HepG2 (cell line): ENCODE measurements around the gene NLRX1. TPM values are rescaled to one million over a fixed set of nuclear protein-coding genes. Genes with fewer than 3 reads are reported as not detected.

Source experiments
- DPF2 ChIP-seq: sonication (generic); formaldehyde crosslinking; IDR thresholded peaks from 2 replicates; pipeline ENCODE4 v1.4.0; 2020; ENCODE audit warnings: mild to moderate bottlenecking, low read depth, missing genetic modification reagents, borderline replicate concordance
- ERF ChIP-seq: IDR thresholded peaks from 2 replicates; pipeline ENCODE4 v1.6.1; 2018; ENCODE audit warnings: missing biosample characterization, missing genetic modification reagents
- FOSL2 ChIP-seq: sonication (generic); formaldehyde crosslinking; IDR thresholded peaks from 2 replicates; pipeline ENCODE4 v1.4.0; 2020; ENCODE audit warnings: missing genetic modification reagents
- HOXD1 ChIP-seq: sonication (generic); formaldehyde crosslinking; IDR thresholded peaks from 2 replicates; pipeline ENCODE4 v1.5.0; 2020; ENCODE audit warnings: missing genetic modification reagents
- KDM5B ChIP-seq: sonication (generic); formaldehyde crosslinking; IDR thresholded peaks from 2 replicates; pipeline ENCODE4 v1.4.0; 2020; ENCODE audit warnings: missing genetic modification reagents, mild to moderate bottlenecking, borderline replicate concordance
- MAFK ChIP-seq, 2 experiments: IDR thresholded peaks in 1 of 2; conservative IDR thresholded peaks in 1 of 2; 2 replicates each; pipeline ENCODE4 v1.6.1; 2011; ENCODE audit warnings: improper control_type of control experiment in 2 of 2, low read length in 2 of 2
- NFIC ChIP-seq: IDR thresholded peaks from 2 replicates; pipeline ENCODE4 v1.6.1; 2012; ENCODE audit warnings: mild to moderate bottlenecking, low read length, inconsistent platforms
- RBM22 ChIP-seq: fragments of 200-400 bp; formaldehyde crosslinking; optimal IDR thresholded peaks from 2 replicates; pipeline ENCODE3; 2017; ENCODE audit warnings: mild to moderate bottlenecking, low read length, moderate library complexity
- SP2 ChIP-seq: sonication (generic); formaldehyde crosslinking; IDR thresholded peaks from 2 replicates; pipeline ENCODE4 v1.5.1; 2020; ENCODE audit warnings: mild to moderate bottlenecking, missing genetic modification reagents
- ZBTB7A ChIP-seq: sonication (generic); formaldehyde crosslinking; IDR thresholded peaks from 2 replicates; pipeline ENCODE4 v1.8.0; 2022; ENCODE audit warnings: mild to moderate bottlenecking, missing genetic modification reagents
- ZBTB7B ChIP-seq: sonication (generic); formaldehyde crosslinking; IDR thresholded peaks from 2 replicates; pipeline ENCODE4 v1.4.0; 2020; ENCODE audit warnings: missing genetic modification reagents
- ZNF10 ChIP-seq: sonication (generic); formaldehyde crosslinking; IDR thresholded peaks from 2 replicates; pipeline ENCODE4 v1.4.0; 2020; ENCODE audit warnings: mild to moderate bottlenecking, low read depth, missing genetic modification reagents, borderline replicate concordance
- ZNF282 ChIP-seq: fragments of 450-650 bp; IDR thresholded peaks from 2 replicates; pipeline ENCODE4 v1.6.1; 2018; ENCODE audit not compliant: partially characterized antibody
- ZNF652 ChIP-seq: IDR thresholded peaks from 2 replicates; pipeline ENCODE4 v1.6.1; 2016; ENCODE audit warnings: low read depth, borderline replicate concordance
- ZNF713 ChIP-seq: sonication (generic); formaldehyde crosslinking; IDR thresholded peaks from 2 replicates; pipeline ENCODE4 v1.4.0; 2020; ENCODE audit warnings: mild to moderate bottlenecking, missing genetic modification reagents
- ZNF761 ChIP-seq: sonication (generic); formaldehyde crosslinking; conservative IDR thresholded peaks from 2 replicates; pipeline ENCODE4 v1.4.0; 2020; ENCODE audit warnings: mild to moderate bottlenecking, missing genetic modification reagents
- ZNF780A ChIP-seq: sonication (generic); formaldehyde crosslinking; IDR thresholded peaks from 2 replicates; pipeline ENCODE4 v1.8.0; 2022; ENCODE audit warnings: mild to moderate bottlenecking, missing genetic modification reagents, moderate library complexity
- ZNF839 ChIP-seq: sonication (generic); formaldehyde crosslinking; IDR thresholded peaks from 2 replicates; pipeline ENCODE4 v1.4.0; 2020; ENCODE audit warnings: missing genetic modification reagents, mild to moderate bottlenecking, borderline replicate concordance
- polyA plus RNA-seq, 8 experiments: library from polyadenylated mRNA; depleted of rRNA in 3 of 8; stranded (reverse) in 7 of 8; unstranded in 1 of 8; fragments of >200 nt; fragmentation: Illumina TruSeq in 4 of 8; extraction: Trizol in 4 of 8; gene quantifications; 2 replicates each; pipeline versions ENCODE4 v1.2.1 to v1.2.3, GENCODE V29; 2011 to 2016; ENCODE audit warnings: low read depth in 4 of 8, missing spikeins in 1 of 8, mixed read lengths in 1 of 8; ENCODE audit not compliant: insufficient read depth in 1 of 8
- total RNA-seq, 5 experiments: library from RNA; depleted of rRNA; stranded (reverse); fragments of >200 nt; fragmentation: Illumina TruSeq; extraction: Trizol; gene quantifications; 2 replicates each; pipeline ENCODE4 v1.2.3, GENCODE V29; 2016; ENCODE audit warnings: low read depth in 1 of 5
- TF ChIP-seq, protein P1 (sequence below): sonication (generic); formaldehyde crosslinking; IDR thresholded peaks from 2 replicates; pipeline ENCODE4 v1.4.0; 2020; ENCODE audit warnings: mild to moderate bottlenecking, missing genetic modification reagents
- TF ChIP-seq, protein P2 (sequence below): sonication (generic); formaldehyde crosslinking; IDR thresholded peaks from 2 replicates; pipeline ENCODE4 v1.4.0; 2020; ENCODE audit warnings: missing genetic modification reagents
- TF ChIP-seq, protein P3 (sequence below): sonication (generic); formaldehyde crosslinking; IDR thresholded peaks from 2 replicates; pipeline ENCODE4 v1.5.1; 2020; ENCODE audit warnings: missing genetic modification reagents, mild to moderate bottlenecking, borderline replicate concordance
- TF ChIP-seq, protein P4 (sequence below): IDR thresholded peaks from 2 replicates; pipeline ENCODE4 v1.6.1; 2016

Gene NLRX1
- total and polyA plus RNA-seq, 2 of the 13 experiments (the other 11 are each of a cell fraction or from before 2014, with no cell fraction given) = 8.7 to 11.0 TPM

DNA sequence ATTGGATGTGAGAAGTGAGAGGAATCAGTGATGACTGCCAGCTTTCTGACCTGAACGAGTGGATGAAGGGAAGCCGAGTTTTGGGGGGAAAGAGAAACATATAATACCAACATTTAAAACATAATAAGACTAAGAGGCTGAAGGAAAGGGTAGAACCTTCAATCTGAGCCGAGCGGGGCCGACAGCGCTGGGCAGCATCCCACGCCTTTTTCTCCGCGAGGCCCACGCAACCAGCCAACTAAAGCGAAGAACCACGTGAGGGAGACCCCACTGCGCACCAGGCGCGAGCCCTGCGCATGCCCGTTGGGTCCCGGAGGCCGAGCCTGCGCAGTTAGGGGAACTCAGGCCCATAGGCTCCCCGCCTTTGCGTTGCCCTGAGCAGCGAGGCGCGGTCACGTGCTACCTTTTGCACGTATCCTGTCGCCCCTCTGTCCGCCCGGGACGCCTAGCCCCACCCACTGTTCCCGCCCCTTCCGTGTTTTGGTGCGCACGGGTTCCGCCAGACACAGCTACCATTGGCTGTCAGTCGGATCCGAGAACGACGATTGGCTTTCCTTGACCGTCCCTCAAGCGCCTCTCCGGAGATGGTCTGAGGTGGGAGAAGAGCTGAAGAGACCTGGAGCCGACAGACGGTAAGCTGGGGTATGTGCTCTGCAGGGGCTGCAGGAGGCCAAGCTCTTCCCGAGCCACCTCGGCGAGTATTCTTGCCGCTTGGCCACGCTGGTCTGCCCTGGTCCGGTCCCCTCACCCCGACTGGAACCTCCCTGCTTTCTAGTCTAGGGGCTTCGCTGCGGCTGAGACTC, 47.3 kb upstream of the NLRX1 start, which contains the start of gene HINFP (continued):
- TF ChIP-seq ERF (CRISPR knock-in tag) = peak; percentile 13
- TF ChIP-seq ZNF282 = no peak
- no peak for TF ChIP-seq ZNF10 (CRISPR knock-in tag)
- TF ChIP-seq, protein P1, sequence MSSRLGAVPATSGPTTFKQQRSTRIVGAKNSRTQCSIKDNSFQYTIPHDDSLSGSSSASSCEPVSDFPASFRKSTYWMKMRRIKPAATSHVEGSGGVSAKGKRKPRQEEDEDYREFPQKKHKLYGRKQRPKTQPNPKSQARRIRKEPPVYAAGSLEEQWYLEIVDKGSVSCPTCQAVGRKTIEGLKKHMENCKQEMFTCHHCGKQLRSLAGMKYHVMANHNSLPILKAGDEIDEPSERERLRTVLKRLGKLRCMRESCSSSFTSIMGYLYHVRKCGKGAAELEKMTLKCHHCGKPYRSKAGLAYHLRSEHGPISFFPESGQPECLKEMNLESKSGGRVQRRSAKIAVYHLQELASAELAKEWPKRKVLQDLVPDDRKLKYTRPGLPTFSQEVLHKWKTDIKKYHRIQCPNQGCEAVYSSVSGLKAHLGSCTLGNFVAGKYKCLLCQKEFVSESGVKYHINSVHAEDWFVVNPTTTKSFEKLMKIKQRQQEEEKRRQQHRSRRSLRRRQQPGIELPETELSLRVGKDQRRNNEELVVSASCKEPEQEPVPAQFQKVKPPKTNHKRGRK (CRISPR knock-in tag) = no peak
- TF ChIP-seq ZNF780A (CRISPR knock-in tag) = no peak
- TF ChIP-seq ZBTB7B = 0 out of 2 replicates have a peak, but pooled peaks have one; percentile 29
- TF ChIP-seq ZNF761 (CRISPR knock-in tag) = peak; percentile 19; the same call in 1 of the 2 replicates
- TF ChIP-seq HOXD1 = no peak
- TF ChIP-seq, protein P2, sequence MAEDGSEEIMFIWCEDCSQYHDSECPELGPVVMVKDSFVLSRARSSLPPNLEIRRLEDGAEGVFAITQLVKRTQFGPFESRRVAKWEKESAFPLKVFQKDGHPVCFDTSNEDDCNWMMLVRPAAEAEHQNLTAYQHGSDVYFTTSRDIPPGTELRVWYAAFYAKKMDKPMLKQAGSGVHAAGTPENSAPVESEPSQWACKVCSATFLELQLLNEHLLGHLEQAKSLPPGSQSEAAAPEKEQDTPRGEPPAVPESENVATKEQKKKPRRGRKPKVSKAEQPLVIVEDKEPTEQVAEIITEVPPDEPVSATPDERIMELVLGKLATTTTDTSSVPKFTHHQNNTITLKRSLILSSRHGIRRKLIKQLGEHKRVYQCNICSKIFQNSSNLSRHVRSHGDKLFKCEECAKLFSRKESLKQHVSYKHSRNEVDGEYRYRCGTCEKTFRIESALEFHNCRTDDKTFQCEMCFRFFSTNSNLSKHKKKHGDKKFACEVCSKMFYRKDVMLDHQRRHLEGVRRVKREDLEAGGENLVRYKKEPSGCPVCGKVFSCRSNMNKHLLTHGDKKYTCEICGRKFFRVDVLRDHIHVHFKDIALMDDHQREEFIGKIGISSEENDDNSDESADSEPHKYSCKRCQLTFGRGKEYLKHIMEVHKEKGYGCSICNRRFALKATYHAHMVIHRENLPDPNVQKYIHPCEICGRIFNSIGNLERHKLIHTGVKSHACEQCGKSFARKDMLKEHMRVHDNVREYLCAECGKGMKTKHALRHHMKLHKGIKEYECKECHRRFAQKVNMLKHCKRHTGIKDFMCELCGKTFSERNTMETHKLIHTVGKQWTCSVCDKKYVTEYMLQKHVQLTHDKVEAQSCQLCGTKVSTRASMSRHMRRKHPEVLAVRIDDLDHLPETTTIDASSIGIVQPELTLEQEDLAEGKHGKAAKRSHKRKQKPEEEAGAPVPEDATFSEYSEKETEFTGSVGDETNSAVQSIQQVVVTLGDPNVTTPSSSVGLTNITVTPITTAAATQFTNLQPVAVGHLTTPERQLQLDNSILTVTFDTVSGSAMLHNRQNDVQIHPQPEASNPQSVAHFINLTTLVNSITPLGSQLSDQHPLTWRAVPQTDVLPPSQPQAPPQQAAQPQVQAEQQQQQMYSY (CRISPR knock-in tag) = no peak
- TF ChIP-seq FOSL2 (CRISPR knock-in tag) = peak; percentile 36; the same call in 1 of the 2 replicates
- TF ChIP-seq DPF2 = no peak; the same call in 1 of the 2 replicates
- peak; percentile 98 for TF ChIP-seq SP2 (CRISPR knock-in tag)
- TF ChIP-seq NFIC = no peak
- TF ChIP-seq MAFK (conservative IDR thresholded peaks at IDR 0.05 in 1 of 2, IDR thresholded peaks at IDR 0.05 in 1 of 2; ENCODE audit: low read length in 2 of 2) = no peak
- peak; percentile 72; the same call in 1 of the 2 replicates for TF ChIP-seq KDM5B
- TF ChIP-seq ZNF652 (CRISPR knock-in tag) = no peak
- TF ChIP-seq RBM22 = no peak
- TF ChIP-seq, protein P3, sequence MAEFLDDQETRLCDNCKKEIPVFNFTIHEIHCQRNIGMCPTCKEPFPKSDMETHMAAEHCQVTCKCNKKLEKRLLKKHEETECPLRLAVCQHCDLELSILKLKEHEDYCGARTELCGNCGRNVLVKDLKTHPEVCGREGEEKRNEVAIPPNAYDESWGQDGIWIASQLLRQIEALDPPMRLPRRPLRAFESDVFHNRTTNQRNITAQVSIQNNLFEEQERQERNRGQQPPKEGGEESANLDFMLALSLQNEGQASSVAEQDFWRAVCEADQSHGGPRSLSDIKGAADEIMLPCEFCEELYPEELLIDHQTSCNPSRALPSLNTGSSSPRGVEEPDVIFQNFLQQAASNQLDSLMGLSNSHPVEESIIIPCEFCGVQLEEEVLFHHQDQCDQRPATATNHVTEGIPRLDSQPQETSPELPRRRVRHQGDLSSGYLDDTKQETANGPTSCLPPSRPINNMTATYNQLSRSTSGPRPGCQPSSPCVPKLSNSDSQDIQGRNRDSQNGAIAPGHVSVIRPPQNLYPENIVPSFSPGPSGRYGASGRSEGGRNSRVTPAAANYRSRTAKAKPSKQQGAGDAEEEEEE (CRISPR knock-in tag) = no peak
- TF ChIP-seq ZNF839 (CRISPR knock-in tag) = no peak
- TF ChIP-seq, protein P4, sequence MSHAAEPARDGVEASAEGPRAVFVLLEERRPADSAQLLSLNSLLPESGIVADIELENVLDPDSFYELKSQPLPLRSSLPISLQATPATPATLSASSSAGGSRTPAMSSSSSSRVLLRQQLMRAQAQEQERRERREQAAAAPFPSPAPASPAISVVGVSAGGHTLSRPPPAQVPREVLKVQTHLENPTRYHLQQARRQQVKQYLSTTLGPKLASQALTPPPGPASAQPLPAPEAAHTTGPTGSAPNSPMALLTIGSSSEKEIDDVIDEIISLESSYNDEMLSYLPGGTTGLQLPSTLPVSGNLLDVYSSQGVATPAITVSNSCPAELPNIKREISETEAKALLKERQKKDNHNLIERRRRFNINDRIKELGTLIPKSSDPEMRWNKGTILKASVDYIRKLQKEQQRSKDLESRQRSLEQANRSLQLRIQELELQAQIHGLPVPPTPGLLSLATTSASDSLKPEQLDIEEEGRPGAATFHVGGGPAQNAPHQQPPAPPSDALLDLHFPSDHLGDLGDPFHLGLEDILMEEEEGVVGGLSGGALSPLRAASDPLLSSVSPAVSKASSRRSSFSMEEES (CRISPR knock-in tag) = peak; percentile 92
- no peak for TF ChIP-seq ZBTB7A
- no peak for TF ChIP-seq ZNF713 (CRISPR knock-in tag)
